Measurements from ENCODE around the gene SVIL.

SVIL gene

GRCh38 chr10:29533046-29533445 is 101.7 kb downstream of the SVIL start:
- TF ChIP-seq CREB1 (IDR thresholded peaks at IDR 0.05; ENCODE audit: low read depth): no peak
- no peak for TF ChIP-seq USF1 (IDR thresholded peaks at IDR 0.05)
- no peak for TF ChIP-seq NFIC (IDR thresholded peaks at IDR 0.05)
- TF ChIP-seq ZBTB7A (IDR thresholded peaks at IDR 0.05; ENCODE audit: low read depth): no peak
- TF ChIP-seq REST (IDR thresholded peaks at IDR 0.05; ENCODE audit: low read depth): no peak
- TF ChIP-seq EP300 (IDR thresholded peaks at IDR 0.05; ENCODE audit: borderline replicate concordance): no peak
- TF ChIP-seq RAD21 (IDR thresholded peaks at IDR 0.05; ENCODE audit: low read depth): no peak
- no peak for TF ChIP-seq YY1 (IDR thresholded peaks at IDR 0.05; ENCODE audit: low read depth)
- TF ChIP-seq TAF1 (IDR thresholded peaks at IDR 0.05; ENCODE audit: low read depth): no peak
- TF ChIP-seq TEAD4 (IDR thresholded peaks at IDR 0.05): no peak
- TF ChIP-seq TCF12 (IDR thresholded peaks at IDR 0.05; ENCODE audit: low read depth): no peak
- no peak for TF ChIP-seq MAX (IDR thresholded peaks at IDR 0.05)
- TF ChIP-seq FOXM1 (IDR thresholded peaks at IDR 0.05; ENCODE audit: borderline replicate concordance, low read depth): no peak
- TF ChIP-seq EGR1 (IDR thresholded peaks at IDR 0.05): no peak
- TF ChIP-seq CEBPB (IDR thresholded peaks at IDR 0.05): no peak

GRCh38 chr10:29532256-29532878 is 102.4 kb downstream of the SVIL start:
- TF ChIP-seq EP300 (IDR thresholded peaks at IDR 0.05; ENCODE audit: borderline replicate concordance) (no peak), USF1 (IDR thresholded peaks at IDR 0.05) (no peak), TEAD4 (IDR thresholded peaks at IDR 0.05) (no peak), NFIC (IDR thresholded peaks at IDR 0.05) (no peak), TCF12 (IDR thresholded peaks at IDR 0.05; ENCODE audit: low read depth) (no peak), ZBTB7A (IDR thresholded peaks at IDR 0.05; ENCODE audit: low read depth) (no peak), TAF1 (IDR thresholded peaks at IDR 0.05; ENCODE audit: low read depth) (no peak), MAX (IDR thresholded peaks at IDR 0.05) (no peak), CREB1 (IDR thresholded peaks at IDR 0.05; ENCODE audit: low read depth) (no peak), YY1 (IDR thresholded peaks at IDR 0.05; ENCODE audit: low read depth) (no peak), EGR1 (IDR thresholded peaks at IDR 0.05) (no peak), REST (IDR thresholded peaks at IDR 0.05; ENCODE audit: low read depth) (no peak), CEBPB (IDR thresholded peaks at IDR 0.05) (no peak), FOXM1 (IDR thresholded peaks at IDR 0.05; ENCODE audit: borderline replicate concordance, low read depth) (no peak), RAD21 (IDR thresholded peaks at IDR 0.05; ENCODE audit: low read depth) (no peak)

- TF ChIP-seq RAD21 (IDR thresholded peaks at IDR 0.05; ENCODE audit: low read depth) (peak; percentile 23; the same call in 1 of the 2 replicates), REST (IDR thresholded peaks at IDR 0.05; ENCODE audit: low read depth) (no peak), USF1 (IDR thresholded peaks at IDR 0.05) (no peak), FOXM1 (IDR thresholded peaks at IDR 0.05; ENCODE audit: borderline replicate concordance, low read depth) (peak; percentile 58; the same call in 1 of the 2 replicates), TCF12 (IDR thresholded peaks at IDR 0.05; ENCODE audit: low read depth) (peak; percentile 86), EP300 (IDR thresholded peaks at IDR 0.05; ENCODE audit: borderline replicate concordance) (peak; percentile 76; the same call in 1 of the 2 replicates), CREB1 (IDR thresholded peaks at IDR 0.05; ENCODE audit: low read depth) (no peak), TEAD4 (IDR thresholded peaks at IDR 0.05) (peak; percentile 68), YY1 (IDR thresholded peaks at IDR 0.05; ENCODE audit: low read depth) (no peak), EGR1 (IDR thresholded peaks at IDR 0.05) (no peak), CEBPB (IDR thresholded peaks at IDR 0.05) (peak; percentile 43; the same call in 1 of the 2 replicates), MAX (IDR thresholded peaks at IDR 0.05) (no peak), ZBTB7A (IDR thresholded peaks at IDR 0.05; ENCODE audit: low read depth) (no peak), NFIC (IDR thresholded peaks at IDR 0.05) (peak; percentile 92)
Observed at GRCh38 chr10:29530112-29530976, 104.4 kb downstream of the SVIL start.
